ENCODE measurements around the gene RFX5. TPM values are rescaled to one million over a fixed set of nuclear protein-coding genes. Genes with fewer than 3 reads are reported as not detected.

Gene RFX5
- total RNA-seq, 1 experiment from 2014 or later = 34.1 TPM

- no peak overlapping the region for H2AFZ ChIP-seq (ENCODE audit: low read length)
- peak overlapping the region; percentile 98 for H3K4me2 ChIP-seq (ENCODE audit: low read length)
- H3K4me3 ChIP-seq (ENCODE audit: low read length) = peak overlapping the region; percentile 72
- no peaks in the 10 kb centered on the region for H3F3A ChIP-seq (ENCODE audit: low read length, unreplicated experiment)
- ATAC-seq (peak; percentile 30), DNase-seq (peak; percentile 92)
- peak overlapping the region; percentile 85 for H3K27ac ChIP-seq (ENCODE audit: low read length)
- TF ChIP-seq CTCF (conservative IDR thresholded peaks at IDR 0.05; ENCODE audit: low read depth, low read length) (no peak; the same call in 1 of the 2 replicates), EZH2phosphoT487 (IDR thresholded peaks at IDR 0.05; ENCODE audit: borderline replicate concordance, low read length) (no peak), EZH2 (IDR thresholded peaks at IDR 0.05; ENCODE audit: low read length, unreplicated experiment) (no peak)
- H3K4me1 ChIP-seq (ENCODE audit: insufficient read depth, low read length) = peaks cover 37% of the 10 kb centered on the region
- H3K9me3 ChIP-seq (ENCODE audit: low read length) = no peaks in the 10 kb centered on the region
- H3K79me2 ChIP-seq (ENCODE audit: low read length) = peaks cover 59% of the 10 kb centered on the region
- peaks cover 20% of the 10 kb centered on the region for H3K36me3 ChIP-seq (ENCODE audit: low read depth, low read length)
- peak overlapping the region; percentile 92 for H3K9ac ChIP-seq (ENCODE audit: low read length)
- intact Hi-C loops (cut with micrococcal nuclease) = loop anchor here (2.0 to 5.0 kb wide), 2 partner anchors 15 to 129 kb away; partner anchors contain the start of gene PIP5K1A
- CTCF ChIA-PET = interaction anchor here (0.6 to 4.2 kb wide), 3 partner anchors 14 to 28 kb away, joined by 4 to 35 read pairs (median 6); no protein-coding TSS in a partner anchor
- BruUV-seq (replicated peaks) = TSS peak; percentile 66
- H4K20me1 ChIP-seq (ENCODE audit: low read length) = peaks cover 3% of the 10 kb centered on the region; the same call in 1 of the 2 replicates
- no peaks in the 10 kb centered on the region for H3K27me3 ChIP-seq (ENCODE audit: low read length)
- POLR2A ChIA-PET (ENCODE audit: unreplicated experiment) = interaction anchor here (0.6 kb wide), 3 partner anchors 12 to 669 kb away, joined by 3 to 6 read pairs (median 4); no protein-coding TSS in a partner anchor
- no peaks in the 10 kb centered on the region for H3K9me2 ChIP-seq (replicated peaks; ENCODE audit: low read length)
These were observed 21.2 kb downstream of the RFX5 start for GRCh38 chr1:151325646-151326429.

GRCh38 chr1:151325231-151325630 is 21.8 kb downstream of the RFX5 start:
- Histone ChIP-seq H3K79me2 (ENCODE audit: low read length) (peaks cover 65% of the 10 kb centered on the region), H3K36me3 (ENCODE audit: low read depth, low read length) (peaks cover 20% of the 10 kb centered on the region), H3K9me2 (replicated peaks; ENCODE audit: low read length) (no peaks in the 10 kb centered on the region), H3F3A (ENCODE audit: low read length, unreplicated experiment) (no peaks in the 10 kb centered on the region), H3K9me3 (ENCODE audit: low read length) (no peaks in the 10 kb centered on the region), H3K27me3 (ENCODE audit: low read length) (no peaks in the 10 kb centered on the region), H2AFZ (ENCODE audit: low read length) (no peak overlapping the region), H3K4me1 (ENCODE audit: insufficient read depth, low read length) (peaks cover 37% of the 10 kb centered on the region), H3K4me3 (ENCODE audit: low read length) (peak overlapping the region; percentile 72), H3K9ac (ENCODE audit: low read length) (peak overlapping the region; percentile 92), H4K20me1 (ENCODE audit: low read length) (peaks cover 3% of the 10 kb centered on the region; the same call in 1 of the 2 replicates), H3K27ac (ENCODE audit: low read length) (peak overlapping the region; percentile 85), H3K4me2 (ENCODE audit: low read length) (peak overlapping the region; percentile 98)
- ChIA-PET CTCF (interaction anchor here (0.6 to 4.2 kb wide), 4 partner anchors 14 to 58 kb away, joined by 4 to 35 read pairs (median 5); no protein-coding TSS in a partner anchor), POLR2A (ENCODE audit: unreplicated experiment) (interaction anchor here (0.6 kb wide), 3 partner anchors 12 to 628 kb away, joined by 3 to 7 read pairs (median 4); partner anchors contain the start of gene GOLPH3L)
- no peak for TF ChIP-seq EZH2phosphoT487 (IDR thresholded peaks at IDR 0.05; ENCODE audit: borderline replicate concordance, low read length)
- no peak for TF ChIP-seq CTCF (conservative IDR thresholded peaks at IDR 0.05; ENCODE audit: low read depth, low read length)
- TF ChIP-seq EZH2 (IDR thresholded peaks at IDR 0.05; ENCODE audit: low read length, unreplicated experiment) = no peak
- intact Hi-C loops (cut with micrococcal nuclease) = loop anchor here (5.0 kb wide), 1 partner anchor 128 kb away; the partner anchor contains the start of gene PIP5K1A
- no peak for ATAC-seq
- DNase-seq = no peak
- BruUV-seq (replicated peaks) = no TSS peak

All from PC-3 (cell line).